ENCODE measurements around the gene SCARB1. TPM values are rescaled to one million over a fixed set of nuclear protein-coding genes. Genes with fewer than 3 reads are reported as not detected.

The SCARB1 gene
- total and polyA plus RNA-seq, 2 of the 13 experiments (the other 11 are each of a cell fraction or from before 2014, with no cell fraction given), result 63.4 to 160 TPM

DNA sequence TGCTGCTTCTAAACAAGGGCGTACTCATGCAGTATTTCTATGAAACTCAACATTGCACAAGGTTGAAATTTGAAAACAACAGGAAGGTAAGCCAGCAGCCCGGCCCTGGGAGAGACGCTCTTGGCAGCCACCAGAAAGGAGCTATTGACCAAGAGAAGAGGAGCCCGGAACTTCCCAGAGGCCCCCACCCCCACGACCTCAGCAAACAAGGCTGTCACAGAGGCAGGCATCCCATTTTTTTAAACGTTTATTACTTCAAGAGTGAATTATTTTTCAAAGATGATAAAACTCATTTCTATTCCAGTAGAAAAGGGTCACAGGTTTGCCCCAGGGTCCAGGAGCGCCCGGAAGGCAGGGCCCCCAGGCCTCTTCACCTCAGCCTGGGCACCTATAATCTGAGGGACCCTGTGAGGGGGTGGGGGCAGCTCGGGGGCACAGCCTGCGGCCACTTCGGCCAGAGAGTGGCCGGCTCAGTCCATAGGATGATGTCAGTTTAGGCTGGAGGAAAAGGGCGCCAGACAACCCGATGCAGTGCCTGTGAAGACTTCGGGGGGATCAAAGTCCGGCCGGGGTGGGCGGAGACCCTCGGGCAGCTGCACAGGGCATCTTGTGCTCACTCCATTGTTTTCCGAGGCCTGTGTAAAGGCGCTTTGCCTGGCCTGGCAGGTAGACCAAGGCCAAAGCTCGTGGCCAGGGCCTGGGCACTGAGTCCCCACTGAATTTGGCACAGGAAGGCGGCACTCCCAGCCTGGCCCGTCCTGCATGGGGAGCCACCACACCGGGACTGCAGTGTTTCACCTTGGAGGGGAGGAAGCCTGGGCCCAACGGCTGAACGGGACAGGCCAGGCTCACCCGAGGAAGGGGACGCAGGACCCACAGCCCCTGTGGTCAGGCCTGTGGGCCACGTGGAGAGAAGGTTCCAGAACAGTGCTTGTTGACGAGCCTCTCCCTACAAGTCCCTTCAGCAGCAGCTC, 86.0 kb downstream of the SCARB1 start (continued):
- TF ChIP-seq, protein P1, sequence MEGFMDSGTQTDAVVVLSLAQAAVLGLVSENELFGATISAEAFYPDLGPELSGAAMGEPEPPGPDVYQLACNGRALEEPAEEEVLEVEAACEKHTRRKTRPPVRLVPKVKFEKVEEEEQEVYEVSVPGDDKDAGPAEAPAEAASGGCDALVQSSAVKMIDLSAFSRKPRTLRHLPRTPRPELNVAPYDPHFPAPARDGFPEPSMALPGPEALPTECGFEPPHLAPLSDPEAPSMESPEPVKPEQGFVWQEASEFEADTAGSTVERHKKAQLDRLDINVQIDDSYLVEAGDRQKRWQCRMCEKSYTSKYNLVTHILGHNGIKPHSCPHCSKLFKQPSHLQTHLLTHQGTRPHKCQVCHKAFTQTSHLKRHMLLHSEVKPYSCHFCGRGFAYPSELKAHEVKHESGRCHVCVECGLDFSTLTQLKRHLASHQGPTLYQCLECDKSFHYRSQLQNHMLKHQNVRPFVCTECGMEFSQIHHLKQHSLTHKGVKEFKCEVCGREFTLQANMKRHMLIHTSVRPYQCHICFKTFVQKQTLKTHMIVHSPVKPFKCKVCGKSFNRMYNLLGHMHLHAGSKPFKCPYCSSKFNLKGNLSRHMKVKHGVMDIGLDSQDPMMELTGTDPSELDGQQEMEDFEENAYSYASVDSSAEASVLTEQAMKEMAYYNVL (CRISPR knock-in tag; IDR thresholded peaks at IDR 0.05; ENCODE audit: borderline replicate concordance), result peak; percentile 9; the same call in 1 of the 2 replicates
- TF ChIP-seq TBP (CRISPR knock-in tag; IDR thresholded peaks at IDR 0.05) (no peak), GATAD2A (CRISPR knock-in tag; IDR thresholded peaks at IDR 0.05) (peak; percentile 67), ZNF724P (CRISPR knock-in tag; IDR thresholded peaks at IDR 0.05; ENCODE audit: borderline replicate concordance) (0 out of 2 replicates have a peak, but pooled peaks have one; percentile 76), GABPB1 (CRISPR knock-in tag; IDR thresholded peaks at IDR 0.05) (peak; percentile 46), YEATS4 (CRISPR knock-in tag; IDR thresholded peaks at IDR 0.05; ENCODE audit: borderline replicate concordance) (0 out of 2 replicates have a peak, but pooled peaks have one; percentile 59), ZNF354B (CRISPR knock-in tag; IDR thresholded peaks at IDR 0.05) (no peak), PHF8 (CRISPR knock-in tag; IDR thresholded peaks at IDR 0.05) (peak; percentile 34; the same call in 1 of the 2 replicates), THAP11 (CRISPR knock-in tag; IDR thresholded peaks at IDR 0.05) (no peak), FOSL1 (CRISPR knock-in tag; IDR thresholded peaks at IDR 0.05; ENCODE audit: borderline replicate concordance) (no peak), NAIF1 (CRISPR knock-in tag; IDR thresholded peaks at IDR 0.05; ENCODE audit: borderline replicate concordance) (no peak), KDM5A (IDR thresholded peaks at IDR 0.05; ENCODE audit: borderline replicate concordance, low read length) (no peak; the same call in 1 of the 2 replicates)
- TF ChIP-seq, protein P2, sequence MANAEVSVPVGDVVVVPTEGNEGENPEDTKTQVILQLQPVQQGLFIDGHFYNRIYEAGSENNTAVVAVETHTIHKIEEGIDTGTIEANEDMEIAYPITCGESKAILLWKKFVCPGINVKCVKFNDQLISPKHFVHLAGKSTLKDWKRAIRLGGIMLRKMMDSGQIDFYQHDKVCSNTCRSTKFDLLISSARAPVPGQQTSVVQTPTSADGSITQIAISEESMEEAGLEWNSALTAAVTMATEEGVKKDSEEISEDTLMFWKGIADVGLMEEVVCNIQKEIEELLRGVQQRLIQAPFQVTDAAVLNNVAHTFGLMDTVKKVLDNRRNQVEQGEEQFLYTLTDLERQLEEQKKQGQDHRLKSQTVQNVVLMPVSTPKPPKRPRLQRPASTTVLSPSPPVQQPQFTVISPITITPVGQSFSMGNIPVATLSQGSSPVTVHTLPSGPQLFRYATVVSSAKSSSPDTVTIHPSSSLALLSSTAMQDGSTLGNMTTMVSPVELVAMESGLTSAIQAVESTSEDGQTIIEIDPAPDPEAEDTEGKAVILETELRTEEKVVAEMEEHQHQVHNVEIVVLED (CRISPR knock-in tag; IDR thresholded peaks at IDR 0.05; ENCODE audit: borderline replicate concordance), result no peak
- TF ChIP-seq, protein P3, sequence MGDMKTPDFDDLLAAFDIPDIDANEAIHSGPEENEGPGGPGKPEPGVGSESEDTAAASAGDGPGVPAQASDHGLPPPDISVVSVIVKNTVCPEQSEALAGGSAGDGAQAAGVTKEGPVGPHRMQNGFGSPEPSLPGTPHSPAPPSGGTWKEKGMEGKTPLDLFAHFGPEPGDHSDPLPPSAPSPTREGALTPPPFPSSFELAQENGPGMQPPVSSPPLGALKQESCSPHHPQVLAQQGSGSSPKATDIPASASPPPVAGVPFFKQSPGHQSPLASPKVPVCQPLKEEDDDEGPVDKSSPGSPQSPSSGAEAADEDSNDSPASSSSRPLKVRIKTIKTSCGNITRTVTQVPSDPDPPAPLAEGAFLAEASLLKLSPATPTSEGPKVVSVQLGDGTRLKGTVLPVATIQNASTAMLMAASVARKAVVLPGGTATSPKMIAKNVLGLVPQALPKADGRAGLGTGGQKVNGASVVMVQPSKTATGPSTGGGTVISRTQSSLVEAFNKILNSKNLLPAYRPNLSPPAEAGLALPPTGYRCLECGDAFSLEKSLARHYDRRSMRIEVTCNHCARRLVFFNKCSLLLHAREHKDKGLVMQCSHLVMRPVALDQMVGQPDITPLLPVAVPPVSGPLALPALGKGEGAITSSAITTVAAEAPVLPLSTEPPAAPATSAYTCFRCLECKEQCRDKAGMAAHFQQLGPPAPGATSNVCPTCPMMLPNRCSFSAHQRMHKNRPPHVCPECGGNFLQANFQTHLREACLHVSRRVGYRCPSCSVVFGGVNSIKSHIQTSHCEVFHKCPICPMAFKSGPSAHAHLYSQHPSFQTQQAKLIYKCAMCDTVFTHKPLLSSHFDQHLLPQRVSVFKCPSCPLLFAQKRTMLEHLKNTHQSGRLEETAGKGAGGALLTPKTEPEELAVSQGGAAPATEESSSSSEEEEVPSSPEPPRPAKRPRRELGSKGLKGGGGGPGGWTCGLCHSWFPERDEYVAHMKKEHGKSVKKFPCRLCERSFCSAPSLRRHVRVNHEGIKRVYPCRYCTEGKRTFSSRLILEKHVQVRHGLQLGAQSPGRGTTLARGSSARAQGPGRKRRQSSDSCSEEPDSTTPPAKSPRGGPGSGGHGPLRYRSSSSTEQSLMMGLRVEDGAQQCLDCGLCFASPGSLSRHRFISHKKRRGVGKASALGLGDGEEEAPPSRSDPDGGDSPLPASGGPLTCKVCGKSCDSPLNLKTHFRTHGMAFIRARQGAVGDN (CRISPR knock-in tag; IDR thresholded peaks at IDR 0.05), result peak; percentile 99
- TF ChIP-seq, protein P4, sequence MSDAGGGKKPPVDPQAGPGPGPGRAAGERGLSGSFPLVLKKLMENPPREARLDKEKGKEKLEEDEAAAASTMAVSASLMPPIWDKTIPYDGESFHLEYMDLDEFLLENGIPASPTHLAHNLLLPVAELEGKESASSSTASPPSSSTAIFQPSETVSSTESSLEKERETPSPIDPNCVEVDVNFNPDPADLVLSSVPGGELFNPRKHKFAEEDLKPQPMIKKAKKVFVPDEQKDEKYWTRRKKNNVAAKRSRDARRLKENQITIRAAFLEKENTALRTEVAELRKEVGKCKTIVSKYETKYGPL (CRISPR knock-in tag; IDR thresholded peaks at IDR 0.05), result 0 out of 2 replicates have a peak, but pooled peaks have one; percentile 1
- TF ChIP-seq, protein P5, sequence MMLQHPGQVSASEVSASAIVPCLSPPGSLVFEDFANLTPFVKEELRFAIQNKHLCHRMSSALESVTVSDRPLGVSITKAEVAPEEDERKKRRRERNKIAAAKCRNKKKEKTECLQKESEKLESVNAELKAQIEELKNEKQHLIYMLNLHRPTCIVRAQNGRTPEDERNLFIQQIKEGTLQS (CRISPR knock-in tag; IDR thresholded peaks at IDR 0.05), result no peak
